Ovary (tissue), 9 donors: ENCODE measurements around the gene EHMT1. TPM values are rescaled to one million over a fixed set of nuclear protein-coding genes. Genes with fewer than 3 reads are reported as not detected.

Source experiments
- DNase-seq, 5 donors: peaks; one replicate each; pipeline ENCODE4 v3.0.0-alpha.2; 2019 to 2020
- H3K27ac ChIP-seq, 2 donors: fragments of 200-600 bp; one replicate each; pipeline versions ENCODE4 v1.5.1 to v1.8.0; 2019 to 2022
- H3K27me3 ChIP-seq: fragments of 200-600 bp; one replicate; pipeline ENCODE4 v1.8.0; 2022
- H3K36me3 ChIP-seq: fragments of 200-600 bp; sonication (generic); one replicate; pipeline ENCODE4 v1.5.1; 2019
- H3K4me1 ChIP-seq: one replicate; pipeline ENCODE4 v1.8.1; 2013; ENCODE audit warnings: mild to moderate bottlenecking, moderate library complexity; ENCODE audit not compliant: insufficient read depth
- H3K4me3 ChIP-seq: fragments of 200-600 bp; sonication (generic); one replicate; pipeline ENCODE4 v1.5.1; 2017
- H3K9me3 ChIP-seq, 2 donors: fragments of 200-600 bp in 1 of 2; sonication (generic) in 1 of 2; one replicate each; pipeline versions ENCODE4 v1.5.1 to v1.8.1; 2013 to 2019; ENCODE audit warnings: mild to moderate bottlenecking in 1 of 2, moderate library complexity in 1 of 2
- CTCF ChIP-seq, 3 donors: fragments of 450-650 bp in 2 of 3; fragments of 200-600 bp in 1 of 3; IDR thresholded peaks; one replicate each; pipeline versions ENCODE4 v1.5.1 to v1.8.0; 2016 to 2022; ENCODE audit warnings: antibody characterized with exemption in 3 of 3, mild to moderate bottlenecking in 1 of 3
- EP300 ChIP-seq: sonication (generic); formaldehyde crosslinking; IDR thresholded peaks from one replicate; pipeline ENCODE4 v1.6.1; 2017; ENCODE audit warnings: antibody characterized with exemption
- POLR2A ChIP-seq: fragments of 450-650 bp; IDR thresholded peaks from one replicate; pipeline ENCODE4 v1.6.1; 2017; ENCODE audit warnings: antibody characterized with exemption, mild to moderate bottlenecking, moderate library complexity
- WGBS, 3 donors: extraction: QIAGEN DNeasy Blood & Tissue Kit in 1 of 3; methylation state at CpG; one replicate each; pipeline versions ENCODE4 v1.1.5 to v1.1.7; 2013 to 2017; 5-methylcytosine and 5-hydroxymethylcytosine counted together
- intact Hi-C, 4 donors: fragments of 100-400 bp; cut with DNase I; formaldehyde crosslinking; loops; one replicate each; pipeline versions ENCODE4 v1.11.0 to v1.15.1; 2022 to 2023
- polyA plus RNA-seq, 2 donors: library from polyadenylated mRNA; stranded (reverse); fragments of 200-250 nt in 1 of 2; fragments of 350-450 nt in 1 of 2; fragmentation: Illumina TruSeq in 1 of 2; extraction: RNeasy Lipid Tissue Mini Kit (QIAGEN cat#74804) in 1 of 2; gene quantifications; one replicate each; pipeline ENCODE4 v1.2.3, GENCODE V29; 2013 to 2014
- total RNA-seq, 7 donors: library from RNA; depleted of rRNA in 2 of 7; stranded (reverse); fragments of >200 nt in 2 of 7; fragmentation: NEBNext Ultra II Directional in 3 of 7; extraction: Animal tissue kit (Norgen Biotek cat#: 25700) in 3 of 7; gene quantifications; one replicate each; pipeline versions ENCODE4 v1.1.0 to v1.2.4, GENCODE V29; 2016 to 2023
- donor health status: DM: no; HTN: no; CAD: no; lungs with moderate emphysema.
- donor health status: DM: no; HTN: no; CAD: no.
- donor health status: Bipolar disorder and iron deficiency.
- donor health status: DM: yes; HTN: yes; CAD: no.
- donor health status: DM: no; HTN: no; CAD: no.
- donor health status: DM: yes; HTN: yes; CAD: no.

The EHMT1 gene
- total and polyA plus RNA-seq, 9 donors: 40.8 to 98.5 (median 77.9) TPM

GRCh38 chr9:137870432-137870831 is 251.6 kb downstream of the EHMT1 start:
- TF ChIP-seq EP300 (no peak), CTCF (IDR thresholded peaks at IDR 0.05) (no peak)
- Histone ChIP-seq H3K36me3 (no peaks in the 10 kb centered on the region), H3K27me3 (no peaks in the 10 kb centered on the region), H3K27ac (no peak overlapping the region), H3K4me1 (no peaks in the 10 kb centered on the region), H3K4me3 (no peak overlapping the region), H3K9me3 (no peaks in the 10 kb centered on the region)
- intact Hi-C loops: no loop called here
- 78 to 81% (median 78%) methylated on average over 3 of the region's 3 CpGs for WGBS, 3 donors
- no peak for DNase-seq

- DNase-seq: no peak
- no peaks in the 10 kb centered on the region for H3K4me1 ChIP-seq
- no peaks in the 10 kb centered on the region for H3K36me3 ChIP-seq
- no peaks in the 10 kb centered on the region for H3K9me3 ChIP-seq
- H3K27me3 ChIP-seq: no peaks in the 10 kb centered on the region
- WGBS, 3 donors: 81 to 87% (median 87%) methylated on average over 10 of the region's 10 CpGs
- no peak for TF ChIP-seq POLR2A
- no peak for TF ChIP-seq CTCF (IDR thresholded peaks at IDR 0.05)
- TF ChIP-seq EP300: no peak
- H3K27ac ChIP-seq: no peak overlapping the region
- intact Hi-C loops: no loop called here
- H3K4me3 ChIP-seq: no peak overlapping the region
These were observed 253.5 kb downstream of the EHMT1 start for GRCh38 chr9:137872296-137872695.

- no peaks in the 10 kb centered on the region for H3K9me3 ChIP-seq
- H3K27ac ChIP-seq: no peak overlapping the region
- H3K27me3 ChIP-seq: no peaks in the 10 kb centered on the region
- intact Hi-C loops: no loop called here
- H3K4me1 ChIP-seq: peaks cover 3% of the 10 kb centered on the region
- H3K4me3 ChIP-seq: no peak overlapping the region
- TF ChIP-seq EP300: no peak
- TF ChIP-seq CTCF (IDR thresholded peaks at IDR 0.05): no peak
- TF ChIP-seq POLR2A: no peak
- no peak for DNase-seq
- 73 to 79% (median 74%) methylated on average over 8 of the region's 8 CpGs for WGBS, 3 donors
- no peaks in the 10 kb centered on the region for H3K36me3 ChIP-seq
These were observed 254.6 kb downstream of the EHMT1 start for GRCh38 chr9:137873408-137873807.

GRCh38 chr9:137873858-137874362 is 255.1 kb downstream of the EHMT1 start:
- Histone ChIP-seq H3K27ac (no peak overlapping the region), H3K4me1 (peaks cover 5% of the 10 kb centered on the region), H3K27me3 (no peaks in the 10 kb centered on the region), H3K9me3 (no peaks in the 10 kb centered on the region), H3K36me3 (no peaks in the 10 kb centered on the region), H3K4me3 (no peak overlapping the region)
- no peak for DNase-seq
- intact Hi-C loops: no loop called here
- TF ChIP-seq CTCF (IDR thresholded peaks at IDR 0.05) (no peak), EP300 (no peak), POLR2A (no peak)
- 73 to 81% (median 79%) methylated on average over 9 of the region's 9 CpGs for WGBS, 3 donors
